Mammary epithelial cell (primary cell): ENCODE data around the gene SMYD3.

Experiments used
- CTCF ChIP-seq, 2 donors: IDR thresholded peaks in 1 of 2; conservative IDR thresholded peaks in 1 of 2; 2 replicates each; pipeline ENCODE4 v1.5.1; 2011 to 2012; ENCODE audit warnings: inconsistent platforms in 2 of 2, low read length in 2 of 2, mild to moderate bottlenecking in 2 of 2, control low read depth in 1 of 2, low read depth in 1 of 2; ENCODE audit not compliant: insufficient read depth in 1 of 2; ENCODE audit errors: extremely low read depth in 1 of 2
- EZH2 ChIP-seq: IDR thresholded peaks from 2 replicates; pipeline ENCODE4 v1.6.1; 2012; ENCODE audit warnings: low read length, inconsistent platforms, borderline replicate concordance

DNA sequence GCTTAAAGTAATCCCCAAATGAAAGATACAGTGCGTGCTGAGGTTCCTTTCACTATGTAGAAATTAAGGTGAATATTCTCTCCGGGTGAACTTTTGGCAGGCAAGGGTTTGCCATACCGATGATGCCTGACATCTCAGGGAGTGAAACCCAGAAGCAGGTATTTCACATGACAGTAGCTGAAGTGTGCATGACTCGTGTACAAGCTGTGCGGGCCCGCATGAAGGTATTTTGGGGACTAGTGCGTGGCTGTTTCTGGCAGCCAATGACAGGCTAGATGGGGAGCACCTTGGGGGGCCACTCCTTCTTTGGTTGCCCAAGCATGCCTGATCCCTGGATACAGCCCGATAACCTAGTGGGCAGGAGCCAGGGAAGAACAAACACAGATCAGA is 569.0 kb downstream of the SMYD3 start:
- TF ChIP-seq CTCF (conservative IDR thresholded peaks at IDR 0.05 in 1 of 2, IDR thresholded peaks at IDR 0.05 in 1 of 2; ENCODE audit: extremely low read depth in 1 of 2, insufficient read depth in 1 of 2, low read depth in 1 of 2, low read length in 2 of 2), result no peak
- no peak for TF ChIP-seq EZH2
